Esophagus muscularis mucosa (tissue), 4 donors: ENCODE measurements around the gene LACTBL1. TPM values are rescaled to one million over a fixed set of nuclear protein-coding genes. Genes with fewer than 3 reads are reported as not detected.

Experiments used
- DNase-seq: peaks from one replicate; pipeline ENCODE4 v3.0.0-alpha.2; 2017; ENCODE audit errors: extremely low spot score
- H3K27ac ChIP-seq, 4 donors: fragments of 200-600 bp; sonication (generic); replicated peaks in 1 of 4; 1 replicate in 3 of 4; 2 replicates in 1 of 4; pipeline ENCODE4 v1.5.1; 2016 to 2019; ENCODE audit warnings: mild to moderate bottlenecking in 1 of 4
- H3K27me3 ChIP-seq, 4 donors: fragments of 200-600 bp; sonication (generic); one replicate each; pipeline versions ENCODE4 v1.5.1 to v1.6.0; 2016 to 2019
- H3K36me3 ChIP-seq, 4 donors: fragments of 200-600 bp; sonication (generic); one replicate each; pipeline ENCODE4 v1.5.1; 2016 to 2019
- H3K4me1 ChIP-seq, 4 donors: fragments of 200-600 bp; sonication (generic); one replicate each; pipeline ENCODE4 v1.5.1; 2016 to 2019
- H3K4me3 ChIP-seq, 4 donors: fragments of 200-600 bp; sonication (generic); 1 replicate in 2 of 4; 2 replicates in 2 of 4; pipeline ENCODE4 v1.5.1; 2016 to 2019; ENCODE audit warnings: mild to moderate bottlenecking in 4 of 4, moderate library complexity in 1 of 4
- H3K9me3 ChIP-seq, 4 donors: fragments of 200-600 bp; sonication (generic); 1 replicate in 3 of 4; 2 replicates in 1 of 4; pipeline ENCODE4 v1.5.1; 2016 to 2019
- CTCF ChIP-seq, 3 experiments: fragments of 200-600 bp in 2 of 3; fragments of 450-650 bp in 1 of 3; sonication (generic) in 2 of 3; IDR thresholded peaks; one replicate each; pipeline ENCODE4 v1.5.1; 2017 to 2019; ENCODE audit warnings: antibody characterized with exemption in 3 of 3, mild to moderate bottlenecking in 2 of 3, moderate library complexity in 1 of 3
- EP300 ChIP-seq: sonication (generic); formaldehyde crosslinking; IDR thresholded peaks from one replicate; pipeline ENCODE4 v1.6.1; 2017; ENCODE audit warnings: antibody characterized with exemption
- POLR2A ChIP-seq: fragments of 450-650 bp; IDR thresholded peaks from one replicate; pipeline ENCODE4 v1.6.1; 2017; ENCODE audit warnings: antibody characterized with exemption, moderate library complexity, mild to moderate bottlenecking, low read depth
- POLR2AphosphoS5 ChIP-seq, 2 donors: sonication (generic); formaldehyde crosslinking; IDR thresholded peaks; one replicate each; pipeline ENCODE4 v1.6.1; 2017; ENCODE audit warnings: antibody characterized with exemption in 2 of 2
- WGBS: methylation state at CpG from one replicate; pipeline ENCODE4 v1.1.5; 2018; 5-methylcytosine and 5-hydroxymethylcytosine counted together
- intact Hi-C: fragments of 100-400 bp; cut with DNase I; formaldehyde crosslinking; loops from one replicate; pipeline ENCODE4 v1.15.1; 2023
- total RNA-seq, 4 donors: library from RNA; depleted of rRNA; stranded (reverse); fragments of >200 nt; gene quantifications; one replicate each; pipeline versions ENCODE4 v1.1.0 to v1.2.1, GENCODE V29; 2016

LACTBL1 gene
- total RNA-seq, 4 donors from 2014 or later = not detected

- Histone ChIP-seq H3K27ac (no peak overlapping the region), H3K9me3 (peaks cover 0 to 18% (median 10%) of the 10 kb centered on the region in 4 donors), H3K4me3 (no peak overlapping the region), H3K27me3 (peaks cover 0 to 37% (median 0%) of the 10 kb centered on the region in 4 donors), H3K4me1 (peaks cover 3 to 15% (median 12%) of the 10 kb centered on the region in 4 donors), H3K36me3 (no peaks in the 10 kb centered on the region)
- TF ChIP-seq CTCF (IDR thresholded peaks at IDR 0.05) = no peak
- no peak for TF ChIP-seq POLR2AphosphoS5 (IDR thresholded peaks at IDR 0.05)
- TF ChIP-seq EP300 = no peak
- no peak for TF ChIP-seq POLR2A
- intact Hi-C loops = no loop called here
- WGBS = 3% methylated on average over 5 of the region's 5 CpGs
- DNase-seq = no peak
Measured at GRCh38 chr1:22969304-22969709, 3.4 kb downstream of the LACTBL1 start.

GRCh38 chr1:22967833-22968232 is 4.8 kb downstream of the LACTBL1 start:
- 54% methylated on average over 2 of the region's 2 CpGs for WGBS
- intact Hi-C loops = no loop called here
- no peak for DNase-seq
- H3K36me3 ChIP-seq = no peaks in the 10 kb centered on the region
- peaks cover 0 to 18% (median 10%) of the 10 kb centered on the region in 4 donors for H3K9me3 ChIP-seq
- H3K4me1 ChIP-seq = peaks cover 3 to 15% (median 12%) of the 10 kb centered on the region in 4 donors
- H3K4me3 ChIP-seq = no peak overlapping the region
- no peak for TF ChIP-seq POLR2AphosphoS5 (IDR thresholded peaks at IDR 0.05)
- TF ChIP-seq EP300 = no peak
- no peak for TF ChIP-seq POLR2A
- no peak for TF ChIP-seq CTCF (IDR thresholded peaks at IDR 0.05)
- H3K27ac ChIP-seq = no peak overlapping the region
- H3K27me3 ChIP-seq = peaks cover 0 to 34% (median 0%) of the 10 kb centered on the region in 4 donors

GRCh38 chr1:22966309-22966708 is 6.4 kb downstream of the LACTBL1 start:
- no peak overlapping the region for H3K4me3 ChIP-seq
- TF ChIP-seq EP300 = no peak
- TF ChIP-seq POLR2AphosphoS5 (IDR thresholded peaks at IDR 0.05) = no peak
- TF ChIP-seq CTCF (IDR thresholded peaks at IDR 0.05) = no peak
- peaks cover 3 to 15% (median 12%) of the 10 kb centered on the region in 4 donors for H3K4me1 ChIP-seq
- DNase-seq = no peak
- intact Hi-C loops = no loop called here
- H3K36me3 ChIP-seq = no peaks in the 10 kb centered on the region
- no peak overlapping the region for H3K27ac ChIP-seq
- WGBS = 83% methylated on average over 5 of the region's 5 CpGs
- H3K27me3 ChIP-seq = peaks cover 0 to 21% (median 0%) of the 10 kb centered on the region in 4 donors
- peaks cover 0 to 18% (median 10%) of the 10 kb centered on the region in 4 donors for H3K9me3 ChIP-seq

- Histone ChIP-seq H3K27me3 (peaks cover 0 to 33% (median 3%) of the 10 kb centered on the region in 4 donors), H3K9me3 (peaks cover 0 to 18% (median 10%) of the 10 kb centered on the region in 4 donors), H3K27ac (no peak overlapping the region), H3K4me1 (no peaks in the 10 kb centered on the region), H3K4me3 (no peak overlapping the region), H3K36me3 (no peaks in the 10 kb centered on the region)
- no peak for DNase-seq
- intact Hi-C loops = no loop called here
- 80% methylated on average over 5 of the region's 10 CpGs for WGBS
- TF ChIP-seq CTCF (IDR thresholded peaks at IDR 0.05) = no peak
Measured at GRCh38 chr1:22963044-22963677, 9.5 kb downstream of the LACTBL1 start.

- peaks cover 0 to 34% (median 3%) of the 10 kb centered on the region in 4 donors for H3K27me3 ChIP-seq
- WGBS = 69% methylated on average over 3 of the region's 3 CpGs
- no peaks in the 10 kb centered on the region for H3K36me3 ChIP-seq
- no peak for DNase-seq
- no peak overlapping the region for H3K27ac ChIP-seq
- peaks cover 0 to 18% (median 10%) of the 10 kb centered on the region in 4 donors for H3K9me3 ChIP-seq
- H3K4me3 ChIP-seq = no peak overlapping the region
- no peak for TF ChIP-seq CTCF (IDR thresholded peaks at IDR 0.05)
- TF ChIP-seq POLR2A = no peak
- TF ChIP-seq EP300 = no peak
- TF ChIP-seq POLR2AphosphoS5 (IDR thresholded peaks at IDR 0.05) = no peak
- intact Hi-C loops = no loop called here
- no peaks in the 10 kb centered on the region for H3K4me1 ChIP-seq
Measured at GRCh38 chr1:22962558-22962957, 10.1 kb downstream of the LACTBL1 start.
